HG02885 (cell line): ENCODE results near the gene TAS2R60.
"Not testable (repeated sequence)": the region's sequence is repeated elsewhere in the genome, so short reads cannot be mapped to it uniquely, and the experiment has no call there.

ENCODE experiments used
- ATAC-seq: cut with Tn5 transposase; IDR thresholded peaks from one replicate; pipeline ENCODE4 v1.9.1; 2021; ENCODE audit warnings: mild to moderate bottlenecking; ENCODE audit not compliant: unreplicated experiment, poor library complexity

The TAS2R60 gene

DNA sequence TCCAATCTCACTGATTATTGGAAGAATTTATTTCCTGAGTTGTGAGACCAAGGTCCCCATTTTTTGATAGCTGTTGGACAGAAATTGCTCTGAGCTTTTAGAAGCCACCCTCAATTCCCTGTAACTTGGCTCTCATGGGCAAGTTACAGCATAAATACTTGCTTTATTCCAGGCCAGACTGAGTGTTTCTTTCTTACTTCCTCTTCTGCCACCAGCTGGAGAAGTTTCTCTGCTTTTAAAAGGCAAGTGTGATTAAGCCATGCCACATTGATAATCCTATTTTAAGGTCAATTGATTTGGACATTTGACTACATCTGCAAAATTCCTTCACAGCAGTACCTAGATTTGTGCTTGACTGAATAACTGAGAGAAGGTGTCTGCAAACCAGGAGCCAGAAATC is 20.3 kb downstream of the TAS2R60 start:
- no peak for ATAC-seq

DNA sequence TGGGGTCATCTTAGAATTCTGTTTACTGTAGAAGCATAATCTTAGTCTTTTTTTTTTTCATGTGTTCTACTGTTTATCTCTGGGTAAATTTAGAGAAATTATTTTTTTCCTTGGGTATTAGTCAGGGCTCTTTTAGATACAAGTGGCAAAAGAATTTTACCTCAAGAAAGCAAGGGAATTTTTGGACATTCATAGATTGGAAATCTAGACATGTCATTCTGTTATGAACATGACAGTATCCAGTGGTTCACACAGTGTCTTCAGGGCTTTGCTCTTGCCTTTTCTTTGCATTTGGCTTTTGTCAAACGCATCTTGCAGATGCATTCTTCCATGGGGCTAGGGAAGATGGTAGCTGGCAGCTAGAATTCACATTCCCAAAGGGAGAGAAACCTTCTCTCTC is 20.7 kb downstream of the TAS2R60 start:
- ATAC-seq, result no peak

DNA sequence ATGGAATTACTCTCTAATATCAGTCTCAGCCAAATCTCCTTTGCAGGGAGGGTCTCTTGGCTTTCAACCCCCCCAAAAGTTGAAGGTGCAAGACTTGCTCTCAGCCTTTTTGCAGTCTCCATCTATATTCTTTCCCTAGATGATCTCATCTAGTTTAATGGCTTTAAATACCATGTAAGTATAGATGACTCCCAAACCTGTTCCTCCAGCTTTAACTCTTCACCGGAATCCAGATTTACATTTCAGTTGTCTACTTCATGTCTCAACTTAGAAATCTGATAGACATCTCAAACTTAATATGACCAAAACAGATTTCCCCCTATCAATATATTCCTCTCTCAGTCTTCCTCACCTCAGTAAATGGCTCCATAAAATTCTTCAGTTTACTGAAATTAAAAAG is 24.5 kb downstream of the TAS2R60 start:
- ATAC-seq, result no peak

DNA sequence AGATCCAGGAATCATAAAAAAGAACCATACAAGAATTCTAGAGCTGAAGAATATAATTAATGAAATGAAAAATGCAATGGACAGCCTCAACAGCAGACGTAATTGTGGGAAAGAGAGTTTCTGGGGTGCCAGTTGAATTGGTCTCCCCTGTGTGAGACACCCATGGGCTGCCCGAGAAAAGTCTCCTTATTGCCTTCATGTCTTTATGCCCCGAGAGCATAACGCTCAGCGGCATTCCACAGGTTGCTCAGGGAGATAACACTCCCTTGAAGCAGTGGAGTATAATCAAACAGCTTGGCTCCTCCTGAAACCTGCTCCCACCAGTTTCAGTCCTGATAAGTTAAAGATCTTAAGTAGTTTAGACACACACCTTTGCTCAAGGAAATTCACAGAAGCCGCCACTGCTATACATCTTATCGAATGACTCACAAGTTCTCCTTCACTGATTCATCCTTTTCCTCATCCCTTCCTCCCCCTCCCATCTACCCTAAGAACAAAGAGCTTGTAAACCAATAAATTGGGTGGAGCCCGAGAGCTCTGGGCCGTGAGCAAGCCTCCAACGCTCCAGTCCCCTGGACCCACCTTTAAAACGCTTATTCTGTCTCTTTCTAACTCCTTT is 28.9 kb downstream of the TAS2R60 start:
- not testable (repeated sequence) for ATAC-seq

DNA sequence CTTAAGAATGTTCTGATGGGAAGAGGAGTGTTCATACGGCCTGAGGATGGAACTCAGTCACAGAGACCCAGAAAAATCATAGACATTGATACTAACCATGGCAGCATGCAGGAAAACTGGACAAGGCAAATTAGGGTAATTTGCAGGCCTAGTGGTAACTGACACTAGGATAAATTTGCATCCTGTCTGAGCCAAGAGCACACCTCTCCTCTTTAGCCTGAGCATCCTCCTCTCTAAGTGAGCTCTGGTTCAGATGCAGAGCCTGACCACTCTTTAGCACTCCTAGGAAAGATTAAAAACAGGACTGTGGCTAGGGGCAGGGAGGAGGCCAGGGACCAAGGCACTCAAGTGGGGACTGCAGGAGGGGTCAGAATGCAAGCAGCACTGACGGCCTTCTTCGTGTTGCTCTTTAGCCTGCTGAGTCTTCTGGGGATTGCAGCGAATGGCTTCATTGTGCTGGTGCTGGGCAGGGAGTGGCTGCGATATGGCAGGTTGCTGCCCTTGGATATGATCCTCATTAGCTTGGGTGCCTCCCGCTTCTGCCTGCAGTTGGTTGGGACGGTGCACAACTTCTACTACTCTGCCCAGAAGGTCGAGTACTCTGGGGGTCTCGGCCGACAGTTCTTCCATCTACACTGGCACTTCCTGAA is 34.4 kb downstream of the TAS2R60 start, which contains the start of gene TAS2R41:
Gene TAS2R41, plus strand, starts transcription at position 373 of the 650 bp plus-strand sequence. Its CDS starts 0 bp downstream, at position 373.
- no peak for ATAC-seq

DNA sequence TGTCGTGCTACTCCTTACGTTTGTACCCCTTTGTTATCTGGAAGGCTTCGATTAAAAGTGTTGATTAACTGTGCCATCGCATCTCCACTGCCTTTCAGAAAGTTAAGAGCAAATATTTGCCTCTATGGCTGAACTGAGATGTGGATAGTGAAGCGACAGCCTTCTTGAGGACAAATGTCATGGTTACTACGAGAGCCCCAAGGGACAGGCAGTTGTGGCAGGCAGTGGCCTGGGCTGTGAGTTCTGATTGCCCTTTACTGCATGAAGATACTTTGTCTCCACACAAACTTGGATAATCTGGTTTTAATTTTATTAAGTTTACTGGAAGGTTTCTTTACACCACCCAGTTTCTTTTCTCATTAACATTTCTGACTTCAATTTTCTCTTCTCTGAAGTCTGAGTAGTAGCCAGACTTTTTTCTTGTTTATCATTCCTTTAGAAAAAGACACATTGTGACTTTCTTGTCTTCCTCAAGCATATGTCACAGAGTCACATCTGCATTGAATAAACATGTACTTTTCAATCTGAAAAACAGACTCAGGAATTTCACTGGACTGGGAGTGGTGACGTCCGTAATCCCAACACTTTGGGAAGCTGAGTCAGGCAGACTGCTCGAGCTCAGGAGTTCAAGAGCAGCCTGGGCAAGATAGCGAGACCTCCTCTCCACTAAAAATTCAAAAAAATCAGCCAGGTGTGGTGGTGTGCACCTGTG is 36.0 kb downstream of the TAS2R60 start:
- ATAC-seq, result no peak

DNA sequence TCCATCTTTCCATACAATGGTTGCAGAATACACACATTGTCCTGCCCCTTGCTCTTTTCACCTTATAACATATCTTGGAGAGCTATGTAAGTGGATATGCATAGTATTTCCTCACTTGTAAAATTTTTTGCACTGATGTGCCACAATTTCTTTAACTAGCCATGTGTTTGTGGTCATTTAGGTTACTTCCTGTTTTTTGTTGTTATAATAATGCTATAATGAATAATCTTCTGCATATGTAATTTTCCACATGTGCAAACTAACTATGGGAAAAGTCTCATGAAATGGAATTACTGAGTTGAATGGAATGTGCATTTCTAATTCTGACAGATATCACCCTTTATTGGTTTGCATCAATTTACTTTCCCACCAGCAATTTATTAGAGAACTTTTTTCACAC is 37.2 kb downstream of the TAS2R60 start:
- no peak for ATAC-seq

DNA sequence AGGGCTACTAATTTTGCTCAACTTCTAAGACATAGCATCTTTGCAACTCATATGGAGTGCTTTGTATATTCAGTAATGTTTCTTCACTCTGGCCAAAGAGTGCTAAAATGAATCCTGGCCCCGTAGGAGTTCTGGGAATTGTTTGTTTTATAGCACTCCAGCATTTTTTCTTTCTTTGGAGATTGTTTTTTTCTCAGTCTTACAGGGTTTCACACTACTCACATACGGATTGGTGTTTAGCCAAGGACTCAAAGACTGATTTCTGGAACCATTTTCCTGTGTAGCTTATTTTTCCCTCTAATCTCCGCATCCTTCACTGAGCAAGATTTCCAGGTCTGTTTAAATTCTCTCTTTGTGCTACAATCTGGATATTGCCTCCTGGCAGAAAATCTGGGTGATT is 40.9 kb downstream of the TAS2R60 start:
- no peak for ATAC-seq

DNA sequence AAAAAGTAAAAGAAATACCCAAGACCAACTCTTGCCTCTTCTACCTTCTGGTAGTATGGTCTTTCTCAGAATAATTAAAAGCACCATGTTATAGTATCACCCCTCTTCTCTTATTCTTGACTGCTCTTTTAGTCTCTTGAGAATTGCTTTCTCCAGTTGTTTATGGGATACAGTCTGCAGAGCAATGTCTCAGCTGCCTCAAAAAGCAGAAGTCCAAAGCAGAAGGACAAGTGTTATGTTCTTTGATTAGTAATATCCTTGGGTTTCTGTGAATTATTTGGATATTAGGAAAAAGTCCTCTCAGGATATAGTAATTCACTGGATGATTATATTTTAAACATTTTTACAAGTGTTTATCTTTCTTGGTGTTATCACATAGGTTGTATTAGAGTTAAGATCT is 41.8 kb downstream of the TAS2R60 start:
- no peak for ATAC-seq

DNA sequence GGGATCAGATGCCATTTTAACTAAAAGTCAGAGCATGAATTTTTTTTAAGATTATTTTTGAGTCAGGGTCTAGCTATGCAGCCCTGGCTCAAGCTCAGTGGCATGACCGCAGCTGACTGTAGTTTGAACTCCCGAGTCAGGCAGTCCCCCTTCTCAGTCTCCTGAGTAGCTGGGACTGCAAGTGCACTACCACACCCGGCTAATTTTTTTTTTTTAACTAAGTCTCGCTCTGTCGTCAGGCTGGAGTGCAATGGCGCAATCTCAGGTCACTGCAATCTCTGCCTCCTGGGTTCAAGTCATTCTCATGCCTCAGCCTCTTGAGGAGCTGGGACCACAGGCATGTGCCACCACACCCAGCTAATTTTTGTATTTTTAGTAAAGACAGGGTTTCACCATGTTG is 42.2 kb downstream of the TAS2R60 start:
- ATAC-seq, result no peak

DNA sequence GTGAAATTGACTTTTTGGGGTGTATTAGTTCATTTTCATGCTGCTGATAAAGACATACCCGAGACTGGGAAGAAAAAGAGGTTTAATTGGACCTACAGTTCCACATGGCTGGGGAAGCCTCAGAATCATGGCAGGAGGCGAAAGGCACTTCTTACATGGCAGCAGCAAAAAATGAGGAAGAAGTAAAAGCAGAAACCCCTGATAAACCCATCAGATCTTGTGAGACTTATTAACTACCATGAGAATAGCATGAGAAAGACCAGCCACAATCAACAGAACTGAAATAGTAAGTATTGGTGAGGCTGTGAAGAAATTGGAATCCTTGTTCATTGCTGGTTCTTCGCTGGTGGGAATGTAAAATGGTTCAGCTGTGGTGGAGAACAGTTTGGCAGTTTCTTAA is 43.0 kb downstream of the TAS2R60 start:
- not testable (repeated sequence) for ATAC-seq

DNA sequence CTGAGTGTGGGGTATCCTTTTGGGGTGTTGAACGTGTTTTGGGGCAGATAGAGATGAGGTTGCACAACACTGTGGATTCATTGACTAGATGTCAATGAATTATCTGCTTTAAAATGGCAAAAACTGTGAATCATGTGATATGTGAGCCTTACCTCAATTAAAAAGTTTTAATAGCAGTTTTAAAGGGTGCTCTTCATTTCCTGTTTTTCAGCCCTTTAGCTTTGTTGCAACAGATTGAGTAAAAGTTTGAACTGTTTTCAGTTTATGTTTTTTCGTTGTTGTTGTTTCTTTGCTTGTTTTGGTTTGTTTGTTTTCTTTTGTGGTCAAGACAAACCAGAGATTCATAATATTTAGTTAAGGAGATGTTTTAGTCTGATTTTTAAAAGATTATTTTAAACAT is 43.8 kb downstream of the TAS2R60 start:
- no peak for ATAC-seq

DNA sequence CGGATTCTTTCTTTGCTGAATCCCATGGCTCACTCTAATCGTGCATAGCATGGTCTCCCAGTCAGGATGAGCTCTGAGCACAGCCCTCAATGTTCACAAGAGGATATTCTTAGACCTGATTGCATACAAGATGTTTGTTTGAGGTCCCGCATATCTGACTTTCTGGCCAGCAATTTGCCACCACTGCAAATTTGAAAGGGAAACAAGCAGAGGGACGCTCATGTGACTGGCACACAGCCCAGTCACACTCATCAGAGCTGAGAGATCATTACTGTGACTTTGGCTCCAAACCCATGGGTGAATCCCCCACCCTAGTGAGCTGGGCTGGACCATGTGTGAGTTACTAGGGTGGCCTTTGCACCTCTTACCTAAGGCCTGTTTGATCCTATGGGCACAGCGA is 44.3 kb downstream of the TAS2R60 start:
- no peak for ATAC-seq

DNA sequence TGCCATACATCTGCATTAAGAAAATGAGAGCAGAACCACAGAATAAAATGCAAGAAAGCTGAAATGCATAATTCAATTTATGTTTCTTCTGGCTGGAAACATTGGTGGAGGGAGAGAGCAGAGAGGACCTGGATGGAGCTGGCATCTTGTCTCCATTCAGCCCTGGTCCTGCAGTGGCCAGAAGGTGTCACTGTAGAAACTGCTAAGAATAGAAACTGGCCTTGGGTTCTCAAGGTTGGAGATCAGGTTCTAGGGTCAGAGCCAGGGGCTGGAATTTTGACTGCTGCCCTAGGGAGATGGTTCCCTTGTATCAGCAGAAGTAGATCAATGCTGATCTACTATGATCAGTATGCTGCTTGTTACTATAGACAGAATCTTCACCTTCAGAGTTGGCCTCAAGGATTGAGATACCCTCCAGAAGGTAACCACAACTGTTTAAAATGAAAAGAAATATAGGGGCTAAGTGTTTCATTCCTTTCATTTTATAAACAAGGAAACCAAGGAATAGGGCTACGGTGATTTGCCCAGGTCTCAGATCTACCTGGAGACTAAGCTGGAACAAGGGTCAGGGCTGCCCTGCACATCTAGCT is 47.6 kb downstream of the TAS2R60 start:
- ATAC-seq, result peak; percentile 37

DNA sequence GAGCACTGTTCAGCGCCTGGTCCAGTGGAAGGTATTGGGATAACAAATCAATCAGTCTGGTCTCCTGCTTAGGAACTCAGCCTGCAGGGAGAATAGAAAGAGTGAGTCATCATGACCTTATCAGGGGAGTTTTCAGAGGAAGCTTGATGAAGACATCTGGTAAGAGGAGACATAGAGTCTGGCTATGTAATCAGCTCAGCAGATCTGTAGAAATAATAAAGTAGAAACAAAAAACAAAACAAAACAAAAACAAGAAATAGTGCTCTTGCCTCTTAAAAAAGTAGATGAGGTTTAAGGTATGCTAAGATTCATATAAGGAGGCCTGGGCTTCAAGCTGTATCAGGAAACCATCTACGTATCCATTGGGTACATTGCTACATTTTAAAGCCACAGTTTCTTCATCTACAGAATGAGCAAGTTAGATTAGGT is 48.8 kb downstream of the TAS2R60 start:
- ATAC-seq, result no peak

DNA sequence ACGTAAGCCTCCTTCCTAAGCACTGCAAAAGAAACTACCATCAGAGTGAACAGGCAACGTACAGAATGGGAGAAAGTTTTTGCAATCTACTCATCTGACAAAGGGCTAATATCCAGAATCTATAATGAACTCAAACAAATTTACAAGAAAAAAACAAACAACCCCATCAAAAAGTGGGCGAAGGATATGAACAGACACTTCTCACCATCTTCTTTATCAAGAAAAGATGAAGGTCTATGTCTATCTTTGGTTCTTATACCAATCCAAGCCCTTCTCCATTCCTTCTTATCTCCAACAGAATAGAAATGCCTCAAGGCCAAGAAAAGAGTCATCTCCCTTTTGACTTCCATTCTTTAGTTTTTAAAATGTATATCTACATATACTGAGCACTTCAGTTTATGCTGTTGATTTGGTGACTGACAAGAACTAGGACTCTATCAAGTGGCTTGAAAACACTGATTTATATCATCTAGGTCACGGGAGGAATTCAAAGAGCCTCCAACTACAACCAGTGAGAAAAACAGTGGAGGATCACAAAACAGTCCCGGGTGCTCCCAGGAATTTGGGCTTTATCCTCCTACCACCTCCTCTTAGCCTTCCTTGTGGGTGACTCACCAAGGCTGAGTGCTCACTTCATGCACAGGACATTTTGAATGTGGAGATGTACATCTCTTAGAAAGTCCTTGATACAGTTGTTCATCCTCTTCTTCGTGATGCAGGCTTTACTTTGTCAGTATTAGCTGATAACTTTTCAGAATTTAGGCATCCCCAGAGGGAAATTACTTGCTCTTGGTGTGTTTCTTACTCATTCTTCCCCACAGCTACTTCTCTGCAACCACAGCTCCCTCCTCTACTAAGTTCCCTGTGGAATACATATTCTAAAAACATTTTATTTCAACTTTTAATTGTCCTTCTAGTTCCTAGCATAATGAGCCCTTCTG is 49.8 kb downstream of the TAS2R60 start:
- ATAC-seq, result no peak

DNA sequence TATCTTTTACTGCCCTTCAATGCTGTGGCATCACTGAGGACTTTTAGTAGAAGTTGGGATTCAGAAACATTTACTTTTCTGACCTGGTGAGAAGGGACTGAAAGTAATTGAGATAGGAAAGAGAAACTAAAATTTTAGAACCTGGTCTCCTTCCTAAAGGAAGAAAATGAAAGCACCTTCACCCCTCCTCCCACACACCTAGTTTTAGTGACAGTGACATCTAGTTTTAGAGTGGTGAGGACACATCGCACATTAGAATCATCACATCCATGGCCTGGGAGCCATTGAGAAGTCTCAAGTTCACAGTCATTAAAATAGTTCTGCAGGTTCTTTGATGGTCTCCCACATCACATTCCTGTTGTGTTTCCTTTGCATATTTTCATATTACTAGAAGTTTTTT is 50.5 kb downstream of the TAS2R60 start:
- no peak for ATAC-seq
